GM12865 (cell line): ENCODE data around the gene PIK3R2.

Source experiments
- DNase-seq: peaks from one replicate; pipeline ENCODE4 v3.0.0; 2010; ENCODE audit warnings: low read depth
- H3K4me3 ChIP-seq: 2 replicates; pipeline ENCODE4 v1.5.1; 2011; ENCODE audit warnings: mild to moderate bottlenecking, low read depth, low read length, control low read depth
- TF ChIP-seq, protein P1 (sequence below): IDR thresholded peaks from 2 replicates; pipeline ENCODE4 v1.5.1; 2011; ENCODE audit warnings: low read length, control low read depth, low read depth, inconsistent platforms; ENCODE audit not compliant: insufficient read depth; ENCODE audit errors: missing control alignments

Gene PIK3R2

DNA sequence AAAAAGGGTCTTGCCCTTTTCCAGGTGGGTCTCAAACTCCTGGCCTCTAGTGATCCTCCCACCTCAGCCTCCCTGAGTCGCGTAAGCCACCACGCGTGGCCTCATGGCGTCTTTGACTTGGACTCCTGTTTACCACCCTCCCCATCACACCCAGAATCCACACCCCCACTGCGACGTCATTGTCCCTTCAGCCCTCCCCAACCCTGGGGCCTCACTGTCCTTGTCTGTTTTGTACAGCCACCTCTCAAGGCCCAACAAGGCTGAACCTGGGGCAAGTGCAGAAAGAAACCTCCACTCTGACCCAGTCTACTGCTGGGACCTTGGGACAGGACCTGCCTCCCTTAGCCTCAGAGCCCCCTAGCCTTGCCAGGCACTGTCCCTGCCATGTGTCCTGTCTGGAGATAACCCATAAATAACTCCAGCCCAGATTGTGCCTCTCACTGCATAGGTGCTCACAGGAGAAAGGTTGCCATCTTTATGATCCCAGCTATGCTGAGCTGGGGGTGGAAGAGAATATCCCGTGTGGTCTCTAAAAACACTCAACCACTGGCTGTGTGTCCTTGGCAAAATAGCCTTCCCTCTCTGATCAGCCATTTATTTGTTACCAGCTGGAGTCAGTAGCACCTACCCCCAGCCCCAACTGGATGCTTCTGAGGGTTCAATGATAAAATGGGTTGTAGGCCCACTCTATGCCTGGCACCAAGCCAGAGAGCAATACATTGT is 18.8 kb downstream of the PIK3R2 start:
- no peak overlapping the region; the same call in 1 of the 2 replicates for H3K4me3 ChIP-seq
- TF ChIP-seq, protein P1, sequence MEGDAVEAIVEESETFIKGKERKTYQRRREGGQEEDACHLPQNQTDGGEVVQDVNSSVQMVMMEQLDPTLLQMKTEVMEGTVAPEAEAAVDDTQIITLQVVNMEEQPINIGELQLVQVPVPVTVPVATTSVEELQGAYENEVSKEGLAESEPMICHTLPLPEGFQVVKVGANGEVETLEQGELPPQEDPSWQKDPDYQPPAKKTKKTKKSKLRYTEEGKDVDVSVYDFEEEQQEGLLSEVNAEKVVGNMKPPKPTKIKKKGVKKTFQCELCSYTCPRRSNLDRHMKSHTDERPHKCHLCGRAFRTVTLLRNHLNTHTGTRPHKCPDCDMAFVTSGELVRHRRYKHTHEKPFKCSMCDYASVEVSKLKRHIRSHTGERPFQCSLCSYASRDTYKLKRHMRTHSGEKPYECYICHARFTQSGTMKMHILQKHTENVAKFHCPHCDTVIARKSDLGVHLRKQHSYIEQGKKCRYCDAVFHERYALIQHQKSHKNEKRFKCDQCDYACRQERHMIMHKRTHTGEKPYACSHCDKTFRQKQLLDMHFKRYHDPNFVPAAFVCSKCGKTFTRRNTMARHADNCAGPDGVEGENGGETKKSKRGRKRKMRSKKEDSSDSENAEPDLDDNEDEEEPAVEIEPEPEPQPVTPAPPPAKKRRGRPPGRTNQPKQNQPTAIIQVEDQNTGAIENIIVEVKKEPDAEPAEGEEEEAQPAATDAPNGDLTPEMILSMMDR = no peak
- peak; percentile 55 for DNase-seq

DNA sequence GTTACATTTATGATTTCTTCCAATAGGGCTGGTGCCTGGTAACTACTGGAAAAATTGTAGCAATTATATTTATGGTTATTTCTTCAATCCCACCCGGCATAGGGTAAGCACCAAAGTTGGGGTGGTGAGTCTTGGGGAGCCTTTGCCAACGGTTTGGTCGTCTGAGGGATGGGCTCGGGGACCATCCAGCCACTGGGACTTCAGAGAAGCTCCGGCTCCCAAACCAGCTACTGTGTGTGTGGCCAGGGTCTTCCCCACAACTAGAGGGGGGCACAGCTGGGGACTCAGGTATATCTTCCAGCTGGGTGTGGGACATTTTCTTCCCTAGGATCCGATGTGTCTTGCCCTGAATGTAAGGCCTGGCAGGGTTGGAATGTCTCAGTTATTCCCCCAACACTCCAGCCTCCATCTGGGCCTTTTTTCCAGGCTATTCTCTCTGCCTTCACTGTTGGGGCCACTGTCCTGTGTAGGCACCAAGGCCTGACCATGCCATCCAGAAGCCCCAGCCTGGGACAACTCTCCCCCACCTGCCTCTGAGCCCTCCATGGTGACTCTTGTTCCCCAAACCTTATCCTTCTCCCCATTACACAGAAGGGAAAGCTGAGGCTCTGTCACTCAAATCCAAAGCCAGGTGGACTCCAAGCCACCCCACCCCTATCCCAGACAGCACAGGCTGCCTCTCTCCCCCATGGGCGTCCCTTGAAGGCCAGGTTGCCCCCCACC is 19.5 kb downstream of the PIK3R2 start:
- peak overlapping the region; percentile 91; the same call in 1 of the 2 replicates for H3K4me3 ChIP-seq
- TF ChIP-seq, protein P1 = no peak
- DNase-seq = no peak

DNA sequence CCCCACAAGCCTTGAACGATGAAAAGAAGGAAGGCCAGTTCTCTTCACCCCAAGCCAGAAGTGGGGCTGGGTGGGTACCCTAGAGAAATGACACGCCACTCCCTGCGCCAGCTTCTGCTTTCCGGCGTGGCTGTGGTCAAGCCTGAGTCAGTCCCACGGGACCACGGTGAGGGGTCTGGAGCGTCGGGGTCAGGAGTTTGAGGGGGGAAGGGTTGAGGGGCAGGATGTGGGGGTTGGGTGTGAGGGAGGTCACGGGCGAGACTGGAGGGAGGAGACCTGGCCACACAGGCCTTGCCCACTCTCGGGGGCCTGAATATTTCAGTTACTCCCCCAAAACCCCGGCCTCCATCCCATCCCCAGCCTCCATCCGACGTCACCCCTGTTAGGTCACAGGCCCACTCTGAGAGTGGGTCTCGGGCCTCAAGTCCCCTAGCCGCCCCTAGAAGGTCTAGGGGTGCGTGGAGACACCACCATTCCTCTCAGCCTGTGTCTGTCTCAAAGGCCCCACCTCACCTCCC is 20.1 kb downstream of the PIK3R2 start:
- DNase-seq = peak; percentile 80
- H3K4me3 ChIP-seq = peak overlapping the region; percentile 91
- TF ChIP-seq, protein P1 = no peak

DNA sequence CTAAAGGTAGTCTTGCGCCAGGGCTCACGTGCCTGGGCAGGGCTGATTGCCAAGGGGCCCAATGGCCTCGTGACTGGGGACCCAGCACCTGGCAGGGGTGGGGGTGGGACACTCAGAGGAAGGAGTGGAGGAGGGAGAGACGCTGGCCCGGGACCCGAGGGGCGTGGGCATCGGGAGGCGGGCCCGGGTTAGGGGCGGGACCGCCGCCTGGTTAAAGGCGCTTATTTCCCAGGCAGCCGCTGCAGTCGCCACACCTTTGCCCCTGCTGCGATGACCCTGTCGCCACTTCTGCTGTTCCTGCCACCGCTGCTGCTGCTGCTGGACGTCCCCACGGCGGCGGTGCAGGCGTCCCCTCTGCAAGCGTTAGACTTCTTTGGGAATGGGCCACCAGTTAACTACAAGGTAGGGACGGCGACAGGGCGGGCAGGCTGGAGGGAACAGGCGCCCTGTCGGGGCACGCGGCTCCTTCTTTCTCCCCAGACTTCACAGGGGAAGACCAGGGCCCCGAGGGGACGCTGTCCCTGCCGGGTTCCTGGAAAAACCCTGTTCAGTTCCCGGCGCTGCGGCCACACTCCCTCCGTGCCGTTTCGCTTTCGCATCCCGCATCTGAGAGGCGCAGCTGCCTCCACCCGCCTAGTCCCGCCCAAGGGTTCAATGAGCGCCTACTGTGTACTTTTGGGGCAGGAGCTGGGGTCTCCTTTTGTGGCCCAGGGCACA is 20.8 kb downstream of the PIK3R2 start, which contains the start of gene IFI30:
Gene IFI30, plus strand, starts transcription at position 242 of the 717 bp plus-strand sequence. Its CDS starts 29 bp downstream, at position 271.
- DNase-seq = peak; percentile 91
- H3K4me3 ChIP-seq = peak within 1 kb of the TSS; percentile 91
- TF ChIP-seq, protein P1 = peak; percentile 7

DNA sequence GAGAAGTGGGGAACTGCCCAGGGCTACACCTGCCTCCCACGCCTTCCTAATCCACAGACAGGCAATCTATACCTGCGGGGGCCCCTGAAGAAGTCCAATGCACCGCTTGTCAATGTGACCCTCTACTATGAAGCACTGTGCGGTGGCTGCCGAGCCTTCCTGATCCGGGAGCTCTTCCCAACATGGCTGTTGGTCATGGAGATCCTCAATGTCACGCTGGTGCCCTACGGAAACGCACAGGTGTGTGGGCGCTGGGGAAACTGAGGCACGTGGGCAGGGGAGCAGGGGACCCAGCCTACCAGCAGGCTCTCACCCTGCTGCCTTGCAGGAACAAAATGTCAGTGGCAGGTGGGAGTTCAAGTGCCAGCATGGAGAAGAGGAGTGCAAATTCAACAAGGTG is 22.0 kb downstream of the PIK3R2 start:
- TF ChIP-seq, protein P1 = no peak
- DNase-seq = no peak
- H3K4me3 ChIP-seq = peak overlapping the region; percentile 91
